HG03460 (cell line): ENCODE data around the gene ANKRD17.

Experiments
- ATAC-seq: cut with Tn5 transposase; IDR thresholded peaks from one replicate; pipeline ENCODE4 v1.9.1; 2021; ENCODE audit not compliant: unreplicated experiment

ANKRD17 gene

DNA sequence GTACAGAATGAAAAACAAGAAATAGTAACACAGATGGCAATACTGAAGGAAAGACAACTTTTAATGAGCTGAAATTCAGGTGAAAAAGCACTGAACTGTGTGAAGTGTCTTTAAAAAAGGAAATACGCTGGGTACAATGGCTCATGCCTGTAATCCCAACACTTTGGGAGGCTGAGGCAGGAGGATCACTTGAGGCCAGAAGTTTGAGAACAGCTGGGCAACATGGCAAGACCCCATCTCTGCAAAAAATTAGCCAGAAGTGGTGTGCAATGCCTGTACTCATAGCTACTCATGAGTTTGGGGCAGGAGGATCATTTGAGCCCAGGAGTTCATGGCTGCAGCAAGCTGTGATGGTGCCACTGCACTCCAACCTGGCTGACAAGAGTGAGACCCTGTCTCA lies 129.3 kb downstream of the ANKRD17 start:
- ATAC-seq, result no peak

DNA sequence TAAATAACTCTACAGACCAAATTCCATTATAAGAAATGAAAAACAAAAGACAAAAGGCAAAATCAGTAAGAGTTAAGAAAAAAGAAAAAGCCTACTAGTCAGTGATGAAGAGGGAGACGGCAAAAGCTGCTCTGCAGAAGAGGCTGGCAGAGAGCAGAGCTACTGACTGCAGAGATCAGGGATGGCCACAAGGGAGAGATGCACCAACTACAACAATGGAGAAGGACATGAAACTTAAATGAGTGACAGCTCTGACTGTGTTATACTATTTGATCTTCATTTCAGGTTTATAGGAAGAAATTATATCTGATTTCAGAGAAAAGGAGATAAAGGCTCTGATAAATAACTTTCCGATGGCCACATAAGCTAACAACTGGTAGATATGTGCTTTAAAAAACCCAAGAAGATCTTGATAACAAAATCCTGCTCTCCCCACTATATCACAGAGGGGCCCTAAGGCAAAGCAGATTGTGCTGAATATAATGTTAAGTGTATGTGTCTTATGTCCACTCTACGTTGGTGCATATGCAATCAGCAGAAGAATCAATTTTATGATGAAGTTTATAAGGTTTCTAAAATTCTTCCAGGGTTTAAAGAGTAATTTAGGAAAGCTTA lies 130.7 kb downstream of the ANKRD17 start:
- ATAC-seq, result peak; percentile 82

DNA sequence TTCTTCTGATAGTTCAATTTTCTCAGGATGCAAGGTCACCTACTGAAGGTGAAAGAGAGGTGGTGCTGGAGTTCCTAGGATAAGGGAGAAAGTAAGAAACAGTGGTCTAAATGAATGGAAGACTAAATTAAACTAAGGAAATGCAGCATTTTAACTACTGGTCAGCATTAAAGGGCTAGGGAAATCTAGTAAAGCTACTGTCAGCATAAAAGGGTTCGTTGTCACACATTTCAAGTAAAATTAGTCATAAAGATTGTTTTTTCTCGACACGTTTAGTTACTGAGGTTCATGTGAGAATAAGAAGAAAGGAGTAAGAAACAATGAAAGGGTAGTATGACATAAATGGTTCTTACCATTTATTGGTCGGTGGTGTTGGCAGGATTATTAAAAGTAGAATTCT lies 149.1 kb downstream of the ANKRD17 start:
- ATAC-seq, result no peak

DNA sequence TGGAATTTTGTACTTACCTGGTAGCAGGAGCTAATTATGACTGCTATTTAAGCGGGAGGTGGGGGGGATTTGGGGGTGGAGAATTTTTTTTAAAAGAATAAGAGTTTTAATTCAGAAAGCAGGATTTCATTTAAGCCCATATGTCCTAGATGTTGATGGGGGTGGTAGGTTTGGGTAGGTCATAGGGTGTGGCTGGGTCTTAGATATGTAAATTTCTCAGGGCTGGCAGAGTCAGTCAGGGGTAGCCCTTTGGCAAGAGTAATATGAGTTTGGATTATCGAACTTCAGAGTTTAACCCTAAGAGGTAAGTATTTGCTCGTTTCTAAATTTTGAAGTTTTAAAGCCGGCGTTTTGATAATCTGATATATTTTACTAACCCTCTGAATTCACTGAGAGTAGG lies 153.9 kb downstream of the ANKRD17 start:
- no peak for ATAC-seq

DNA sequence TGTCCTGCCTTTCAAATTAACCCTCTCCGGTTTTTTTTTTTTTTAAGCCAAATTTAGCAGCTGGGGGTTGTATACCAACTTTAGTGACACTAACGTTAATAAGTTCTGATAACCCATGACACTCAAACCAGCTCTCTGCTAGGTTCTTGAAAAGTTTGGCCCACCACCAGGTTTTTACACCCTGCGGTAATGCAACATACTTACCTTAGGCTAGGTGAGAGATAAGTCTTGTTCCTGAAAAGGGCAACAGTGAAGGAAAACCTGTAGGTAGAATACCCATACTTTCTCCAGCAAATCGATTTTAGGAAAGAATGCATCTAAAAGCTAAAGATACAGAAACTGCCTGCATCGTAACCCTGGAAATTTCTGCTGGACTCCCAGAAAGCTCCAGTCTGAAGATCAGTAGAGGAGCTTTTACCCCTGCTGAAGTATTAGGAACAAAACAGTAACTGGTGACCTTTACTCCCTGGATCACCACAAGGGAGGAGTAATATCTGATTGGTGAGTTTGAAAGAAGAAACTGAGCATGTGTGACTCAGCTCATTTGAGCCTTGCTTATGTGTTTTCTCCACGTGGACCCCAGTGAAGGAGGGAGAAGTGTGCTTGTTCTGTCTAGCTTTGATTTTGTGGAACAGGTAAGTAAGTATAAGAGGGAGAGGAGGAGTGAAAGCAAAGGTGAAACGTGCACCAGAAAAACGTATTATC lies 154.6 kb downstream of the ANKRD17 start:
- ATAC-seq, result no peak

DNA sequence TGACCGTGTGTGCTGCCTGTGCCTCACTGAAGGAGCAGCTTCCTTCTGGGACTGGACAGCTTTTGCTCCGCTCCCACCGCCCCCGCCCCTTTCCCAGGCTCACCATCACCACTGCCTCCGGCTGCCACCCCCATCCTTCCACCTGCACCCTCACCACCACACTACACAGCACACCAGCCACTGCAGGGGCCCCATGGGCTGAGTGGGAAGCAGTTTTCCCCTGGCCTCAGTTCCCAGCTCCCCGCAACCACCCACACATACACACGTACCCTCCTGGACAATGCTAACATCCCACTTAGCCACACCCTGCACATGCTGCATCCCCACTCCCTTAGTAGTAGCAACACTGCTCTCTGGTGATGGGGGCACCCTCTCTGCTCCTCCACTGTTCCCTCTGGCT lies 159.5 kb downstream of the ANKRD17 start:
- ATAC-seq, result no peak

DNA sequence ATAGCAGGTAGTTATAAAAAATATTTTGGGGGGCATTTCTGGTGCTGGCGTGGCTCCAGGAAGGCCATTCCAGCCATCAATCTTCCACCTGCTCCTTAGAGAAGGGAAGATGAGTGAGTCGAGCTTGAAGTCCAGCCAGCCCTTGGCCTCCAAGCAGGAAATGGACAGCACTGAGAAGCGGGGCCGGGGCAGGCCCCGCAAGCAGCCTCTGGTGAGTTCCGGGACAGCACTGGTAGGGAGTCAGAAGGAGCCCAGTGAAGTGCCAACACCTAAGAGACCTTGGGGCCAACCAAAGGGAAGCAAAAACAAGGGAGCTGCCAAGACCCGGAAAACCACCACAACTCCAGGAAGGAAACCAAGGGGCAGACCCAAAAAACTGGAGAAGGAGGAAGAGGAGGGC lies 159.9 kb downstream of the ANKRD17 start:
- ATAC-seq, result no peak

DNA sequence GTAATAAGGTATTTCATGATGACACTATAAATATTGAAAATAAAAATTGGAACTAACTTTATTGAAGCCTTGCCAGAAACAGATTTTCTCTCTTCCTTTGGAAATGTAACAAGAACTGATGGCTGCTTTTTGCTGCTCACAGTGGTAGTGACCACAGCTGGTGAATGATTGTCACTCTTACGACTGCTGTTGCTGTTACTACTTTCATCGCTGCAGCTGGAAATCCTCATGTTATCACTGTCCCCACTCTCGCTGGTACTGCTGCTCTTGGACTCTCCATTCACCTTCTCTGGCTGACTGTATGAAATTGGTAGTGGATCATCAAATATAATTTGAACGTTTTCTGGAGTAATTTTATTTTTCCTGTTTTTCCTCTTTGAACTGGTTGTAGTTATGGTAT lies 160.6 kb downstream of the ANKRD17 start:
- ATAC-seq, result no peak

DNA sequence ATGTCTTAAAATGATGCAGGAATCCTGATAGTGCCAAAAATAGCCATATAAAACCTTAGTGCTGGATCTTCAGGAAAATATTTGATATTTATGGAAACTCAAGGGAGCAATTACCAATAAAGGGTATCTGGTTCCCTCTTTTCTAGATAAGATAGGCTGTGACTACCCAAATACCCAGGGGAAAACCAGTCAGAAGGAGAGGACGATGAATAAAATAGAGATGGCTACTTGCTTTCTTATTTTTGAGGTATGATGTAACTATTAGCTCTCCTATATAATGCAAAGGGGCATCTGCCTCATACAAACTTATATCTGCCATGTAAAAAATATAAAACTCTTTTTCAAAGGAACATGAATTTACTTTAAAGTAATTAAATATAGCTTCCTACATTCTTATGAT lies 165.7 kb downstream of the ANKRD17 start:
- ATAC-seq, result no peak

DNA sequence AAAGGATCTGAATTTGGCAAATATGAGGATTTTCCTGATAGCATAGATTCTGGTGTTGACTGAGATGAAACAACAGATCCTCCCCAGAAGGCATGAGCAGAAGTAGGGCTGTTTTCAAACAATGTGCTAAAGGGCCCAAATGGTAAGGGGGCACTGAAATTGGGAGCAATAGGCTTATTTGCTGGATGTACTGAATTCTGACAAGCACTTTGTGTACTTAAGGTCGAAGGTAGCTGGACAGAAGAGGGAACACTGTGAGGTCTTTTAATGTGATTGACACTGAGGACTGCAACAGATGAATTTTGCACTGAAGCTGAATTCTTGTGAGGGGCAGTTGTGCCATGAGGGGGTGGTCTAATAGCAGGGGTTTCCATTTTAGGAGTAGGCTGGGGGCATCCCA lies 167.9 kb downstream of the ANKRD17 start:
- no peak for ATAC-seq

DNA sequence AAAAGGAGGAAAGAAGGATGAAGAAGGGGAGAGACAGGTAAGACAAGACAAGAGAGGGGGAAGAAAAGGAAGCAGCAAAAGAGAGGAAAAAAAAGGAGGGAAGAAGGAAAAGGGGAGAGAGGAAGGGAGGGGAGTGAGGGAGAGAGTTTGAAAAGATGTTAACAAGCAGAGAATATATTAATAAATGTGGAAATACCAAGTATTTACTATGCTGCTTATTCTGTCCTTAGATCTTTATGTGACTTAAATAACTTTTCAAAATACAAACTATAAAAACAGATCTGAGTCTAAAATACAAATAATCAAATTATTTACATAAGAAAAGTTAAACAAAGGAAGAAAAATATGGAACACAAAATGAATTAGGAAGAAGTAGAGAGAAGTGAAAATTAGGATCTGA lies 170.7 kb downstream of the ANKRD17 start:
- no peak for ATAC-seq

DNA sequence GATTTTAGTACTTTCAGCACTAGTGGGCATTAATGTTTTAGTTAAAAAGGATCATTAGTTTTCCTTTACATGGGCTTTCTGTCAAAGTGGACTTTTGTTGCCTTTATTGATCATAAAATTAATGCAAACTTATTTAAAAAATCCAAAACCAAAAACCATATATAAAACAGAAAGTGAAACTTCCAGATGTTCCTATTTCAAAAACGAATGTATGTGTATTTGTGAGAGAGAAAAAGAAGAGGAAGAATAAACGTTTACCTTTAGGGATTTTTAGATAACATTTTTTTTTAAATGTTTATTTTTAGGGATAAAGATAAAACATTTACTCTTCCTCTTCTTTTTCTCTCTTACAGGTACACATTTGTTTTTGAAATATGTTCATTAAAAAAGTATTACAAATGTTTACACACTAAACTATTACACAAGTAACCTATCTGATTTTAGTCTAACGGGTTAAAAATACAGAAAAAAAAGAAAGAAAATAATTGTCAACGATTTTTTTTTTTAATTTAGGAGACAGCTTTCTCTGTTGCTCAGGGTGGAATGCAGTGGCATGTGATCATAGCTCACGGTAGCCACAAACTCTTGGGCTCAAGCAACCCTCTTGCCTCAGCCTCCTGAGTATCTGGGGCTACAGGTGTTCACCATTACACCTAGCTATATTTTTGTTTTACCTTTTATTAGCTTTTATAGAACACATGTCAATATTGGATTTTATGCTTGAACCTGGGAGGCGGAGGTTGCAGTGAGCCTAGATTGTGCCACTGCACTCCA lies 172.3 kb downstream of the ANKRD17 start:
- ATAC-seq, result no peak

DNA sequence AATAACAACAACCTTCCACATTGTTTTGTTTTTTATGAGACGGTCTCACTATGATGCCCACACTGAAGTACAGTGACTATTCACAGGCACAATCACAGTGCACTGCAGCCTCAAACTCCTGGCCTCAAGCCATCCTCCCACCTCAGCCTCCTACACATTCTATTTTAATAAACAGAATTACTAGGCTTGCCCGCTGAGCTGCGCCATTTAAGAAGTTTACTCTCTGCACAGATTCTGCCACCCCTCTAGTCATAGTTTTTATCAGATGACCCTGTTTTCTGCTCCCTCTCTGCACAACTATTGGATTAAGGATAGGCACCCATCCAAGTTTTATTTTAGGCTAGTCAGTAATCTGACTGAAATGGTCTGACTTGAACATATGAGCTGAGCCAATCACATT lies 177.8 kb downstream of the ANKRD17 start:
- ATAC-seq, result no peak

DNA sequence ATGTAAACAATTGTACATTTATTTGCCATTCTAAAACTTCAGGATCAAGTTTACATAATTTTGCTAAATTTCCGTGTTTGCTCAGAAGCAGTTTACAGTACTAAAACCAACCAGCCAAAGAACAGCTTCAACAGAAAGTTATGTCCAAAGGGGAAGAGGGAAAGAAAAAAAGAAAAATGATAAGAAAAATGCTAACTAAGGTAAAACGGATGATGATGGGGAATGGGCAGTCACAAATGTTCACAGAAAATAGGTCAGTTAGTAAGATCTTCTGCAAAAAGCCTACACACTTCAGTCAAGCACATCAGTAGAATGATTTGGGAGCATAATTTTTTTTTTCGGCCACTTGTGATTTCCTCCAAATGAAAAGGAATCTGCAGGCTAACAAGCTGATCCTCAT lies 182.8 kb downstream of the ANKRD17 start:
- ATAC-seq, result no peak

DNA sequence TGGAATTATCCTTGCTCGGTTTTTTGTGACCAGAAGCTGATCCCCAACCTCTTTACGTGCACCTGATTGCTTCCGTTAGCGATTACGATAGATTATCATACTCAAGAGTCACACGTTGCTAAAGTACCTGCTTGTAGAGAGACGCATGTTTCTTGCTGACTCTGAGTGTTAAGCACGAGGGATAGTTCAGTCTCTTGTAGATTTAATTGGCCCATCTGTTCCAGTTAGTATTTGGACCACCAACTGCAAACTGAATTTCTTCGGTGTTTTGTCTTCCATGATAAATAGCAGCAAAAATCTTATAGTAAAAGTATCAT lies 188.6 kb downstream of the ANKRD17 start:
- ATAC-seq, result peak; percentile 9

DNA sequence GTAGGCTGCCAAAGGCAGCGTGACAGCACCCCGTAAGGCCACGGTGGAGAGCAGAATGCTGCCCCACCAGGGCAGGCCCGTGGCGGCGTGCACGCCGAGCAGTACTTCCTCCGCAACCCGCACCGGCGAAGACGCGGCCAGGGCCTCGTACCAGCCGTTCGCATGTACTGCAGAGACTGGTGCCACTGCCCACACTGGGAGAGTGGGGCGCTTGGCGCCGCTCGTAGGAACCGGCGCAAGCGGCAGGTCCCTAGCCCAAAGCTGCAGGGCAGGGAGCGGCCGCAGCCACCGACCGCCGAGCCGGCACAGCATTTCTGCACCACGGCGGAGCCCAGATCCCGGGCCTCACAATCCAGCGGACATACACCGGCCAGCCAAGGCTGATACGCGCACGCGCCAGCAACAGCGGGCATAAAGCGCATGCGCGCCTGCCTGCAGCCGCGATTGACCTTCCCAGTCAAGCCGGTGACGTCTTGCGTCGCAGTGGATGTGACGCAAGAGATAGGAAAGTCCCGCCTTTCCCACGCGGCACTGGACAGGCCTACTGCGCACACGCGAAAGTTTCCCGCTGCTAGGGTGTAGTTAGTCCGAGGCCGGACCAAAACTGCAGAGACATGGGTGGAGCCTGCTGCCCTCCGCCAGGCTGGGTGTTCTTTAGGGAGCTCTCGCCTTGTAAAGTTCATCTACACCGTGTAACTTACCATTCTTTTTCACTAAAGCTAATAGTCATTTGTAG lies 189.1 kb downstream of the ANKRD17 start, which contains the start of gene COX18:
TSS of gene COX18 (minus strand) at position 379 of the 736 bp plus-strand sequence. CDS start at position 312, 67 bp downstream.
- ATAC-seq, result peak; percentile 83

DNA sequence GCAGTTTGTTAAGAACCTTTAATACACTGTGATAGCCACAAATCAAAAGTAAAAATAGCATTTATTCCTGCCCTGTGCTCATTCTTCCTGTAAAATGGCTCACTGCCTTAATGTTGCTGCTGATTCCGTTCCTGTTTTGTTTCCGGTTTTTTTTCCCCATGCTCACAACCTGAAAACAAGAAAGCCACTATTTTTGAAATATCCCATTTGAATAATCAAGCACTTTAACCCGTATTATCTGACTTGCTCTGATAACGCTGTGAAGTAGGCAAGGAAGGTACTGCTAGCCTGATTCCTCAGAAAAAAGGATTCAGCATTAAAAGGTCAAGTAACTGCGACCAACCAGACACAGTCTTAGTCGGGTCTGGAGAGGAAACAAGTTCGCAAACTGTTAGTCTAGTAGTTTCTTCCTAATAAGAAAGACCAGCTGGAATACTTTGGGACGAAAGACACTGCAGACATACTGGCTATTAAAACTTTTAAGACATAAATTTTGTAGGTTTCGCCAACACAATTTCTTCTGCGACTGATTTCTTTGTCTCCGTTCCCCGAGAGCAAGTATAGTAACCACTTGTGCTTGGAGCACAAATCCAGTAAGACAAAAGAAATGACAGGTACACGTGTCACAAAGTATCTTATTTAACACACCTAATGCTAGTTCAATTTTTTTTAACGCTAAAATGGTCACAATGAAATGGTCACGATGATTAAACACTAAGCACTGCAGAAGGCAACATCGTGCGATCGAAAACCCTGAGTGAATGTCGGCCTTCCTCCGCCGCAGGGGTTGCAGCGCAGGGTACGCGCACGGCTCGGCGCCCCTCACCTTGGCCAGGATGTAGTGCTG lies 189.9 kb downstream of the ANKRD17 start:
- peak; percentile 1 for ATAC-seq

DNA sequence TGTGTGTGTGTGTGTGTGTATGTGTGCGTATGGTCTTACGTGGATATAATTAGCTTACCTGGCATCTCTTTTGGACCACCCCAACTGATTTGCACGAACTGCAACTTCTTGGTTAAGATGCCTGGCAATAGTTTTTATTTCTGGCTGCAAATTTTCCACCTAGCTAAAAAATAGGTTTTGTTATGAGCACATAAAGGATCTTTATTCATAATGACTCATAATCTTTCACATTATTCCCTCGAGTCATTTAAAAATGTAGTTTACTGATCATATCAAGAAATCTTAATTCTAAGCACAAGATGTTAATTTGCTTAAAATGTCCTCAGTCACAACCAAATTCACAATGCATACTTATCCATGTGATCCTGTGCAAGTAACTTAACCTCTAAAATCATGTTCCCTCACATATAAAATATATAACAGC lies 190.6 kb downstream of the ANKRD17 start:
- ATAC-seq, result no peak

DNA sequence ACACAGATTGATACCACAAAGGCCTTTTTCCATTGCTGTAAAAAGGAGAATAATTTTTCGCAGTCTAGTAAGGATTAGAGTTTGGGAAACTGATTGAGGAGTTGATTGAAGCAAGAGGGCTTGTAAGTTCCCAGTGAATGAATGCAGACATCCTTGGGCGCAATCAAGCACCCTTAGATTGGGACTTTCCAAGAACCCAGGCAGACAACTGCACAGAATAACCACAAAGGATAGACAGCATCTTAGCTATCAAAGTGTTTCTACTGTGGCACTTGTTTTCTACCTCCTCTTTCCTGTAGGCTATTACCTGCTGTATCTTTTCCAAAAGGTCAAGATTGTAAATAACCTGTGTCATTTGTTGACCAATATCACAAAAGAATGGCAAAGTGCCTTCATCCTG lies 191.7 kb downstream of the ANKRD17 start:
- no peak for ATAC-seq

DNA sequence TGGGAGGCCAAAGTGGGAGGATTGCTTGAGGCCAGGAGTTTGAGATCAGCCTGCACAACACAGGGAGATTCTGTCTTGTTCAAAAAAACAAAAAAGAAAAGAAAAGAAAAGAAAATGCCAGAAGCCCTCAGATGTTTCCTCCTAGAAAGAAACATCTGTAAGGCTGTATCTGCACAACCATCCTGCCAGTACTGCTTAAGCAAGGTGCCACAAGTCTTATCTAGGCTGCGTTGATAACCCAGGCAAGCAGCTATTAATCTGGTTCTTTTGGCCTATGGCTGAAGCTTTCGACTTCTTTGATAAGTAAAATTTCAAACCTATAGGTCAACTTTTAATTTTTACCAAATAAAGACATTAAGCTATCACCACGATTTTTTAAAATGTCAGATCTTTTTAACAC lies 192.2 kb downstream of the ANKRD17 start:
- no peak for ATAC-seq

DNA sequence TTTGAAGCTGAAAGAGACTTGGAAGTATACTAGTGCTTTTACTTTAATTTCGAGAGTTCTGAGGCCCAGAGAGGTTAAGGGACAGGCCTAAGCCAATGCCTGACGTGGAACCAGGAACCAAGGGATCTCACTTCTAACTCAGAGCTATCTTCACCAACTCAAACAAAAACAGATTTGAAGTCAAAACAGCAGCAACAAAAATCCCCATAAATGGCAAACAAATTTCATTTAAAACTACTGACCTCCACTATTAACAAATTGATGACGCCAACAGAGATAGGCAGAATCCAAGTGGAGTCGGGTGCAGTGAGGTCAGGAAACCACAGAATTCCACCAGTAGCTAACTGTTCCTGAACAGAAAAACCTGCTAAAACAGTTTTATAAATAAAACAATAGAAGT lies 194.1 kb downstream of the ANKRD17 start:
- no peak for ATAC-seq
